A549 (cell line): ENCODE measurements around the gene RFWD3.

ENCODE experiments used
- POLR2A ChIP-seq: IDR thresholded peaks from 2 replicates; pipeline ENCODE4 v1.6.1; 2012; ENCODE audit warnings: mild to moderate bottlenecking, low read length
- TF ChIP-seq, protein P1 (sequence below): fragments of >200 bp; sonication (Bioruptor Twin); formaldehyde crosslinking; IDR thresholded peaks from 3 replicates; pipeline ENCODE4 v1.5.1; 2016

DNA sequence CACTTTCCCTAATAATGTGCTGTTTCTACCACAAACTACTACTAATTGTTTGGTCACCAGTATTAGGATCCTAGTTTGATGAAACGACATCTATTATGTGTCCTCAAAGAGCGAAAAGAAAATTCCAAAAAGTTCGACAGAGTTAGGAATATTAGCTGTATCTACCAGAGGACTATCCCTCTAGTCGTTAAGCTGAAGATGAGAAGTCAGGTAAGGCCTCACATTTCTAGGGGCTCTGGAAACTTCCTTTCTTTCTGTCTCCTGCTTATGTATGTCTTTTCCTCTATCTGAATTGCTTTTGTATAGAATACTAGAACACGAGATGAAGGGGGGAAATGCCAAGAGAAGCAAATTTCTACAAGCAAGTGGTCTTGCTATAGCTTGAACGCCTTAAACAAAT, 61.3 kb downstream of the RFWD3 start:
- TF ChIP-seq, protein P1, sequence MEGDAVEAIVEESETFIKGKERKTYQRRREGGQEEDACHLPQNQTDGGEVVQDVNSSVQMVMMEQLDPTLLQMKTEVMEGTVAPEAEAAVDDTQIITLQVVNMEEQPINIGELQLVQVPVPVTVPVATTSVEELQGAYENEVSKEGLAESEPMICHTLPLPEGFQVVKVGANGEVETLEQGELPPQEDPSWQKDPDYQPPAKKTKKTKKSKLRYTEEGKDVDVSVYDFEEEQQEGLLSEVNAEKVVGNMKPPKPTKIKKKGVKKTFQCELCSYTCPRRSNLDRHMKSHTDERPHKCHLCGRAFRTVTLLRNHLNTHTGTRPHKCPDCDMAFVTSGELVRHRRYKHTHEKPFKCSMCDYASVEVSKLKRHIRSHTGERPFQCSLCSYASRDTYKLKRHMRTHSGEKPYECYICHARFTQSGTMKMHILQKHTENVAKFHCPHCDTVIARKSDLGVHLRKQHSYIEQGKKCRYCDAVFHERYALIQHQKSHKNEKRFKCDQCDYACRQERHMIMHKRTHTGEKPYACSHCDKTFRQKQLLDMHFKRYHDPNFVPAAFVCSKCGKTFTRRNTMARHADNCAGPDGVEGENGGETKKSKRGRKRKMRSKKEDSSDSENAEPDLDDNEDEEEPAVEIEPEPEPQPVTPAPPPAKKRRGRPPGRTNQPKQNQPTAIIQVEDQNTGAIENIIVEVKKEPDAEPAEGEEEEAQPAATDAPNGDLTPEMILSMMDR, result no peak
- no peak for TF ChIP-seq POLR2A
